Stimulated activated CD8-positive, alpha-beta memory T cell treated with anti-CD3 and anti-CD28 coated beads, Interleukin-12 subunit alpha, Interleukin-12 subunit beta, amount 100 ng/mL, for 24 hours (primary cell): ENCODE measurements around the gene SORBS1.

ENCODE experiments used
- DNase-seq: peaks from one replicate; pipeline ENCODE4 v3.0.0-alpha.2; 2020; ENCODE audit errors: extremely low read depth

SORBS1 gene

GRCh38 chr10:95565336-95565735, 4.2 kb upstream of the SORBS1 start:
- no peak for DNase-seq

GRCh38 chr10:95564291-95564690, 3.1 kb upstream of the SORBS1 start:
- no peak for DNase-seq

GRCh38 chr10:95562341-95562965, 1.3 kb upstream of the SORBS1 start:
- no peak for DNase-seq

- no peak for DNase-seq
These were observed 650 bp upstream of the SORBS1 start for GRCh38 chr10:95561864-95562177.

GRCh38 chr10:95560278-95561176, 644 bp downstream of the SORBS1 start:
- DNase-seq, result no peak

- DNase-seq, result no peak
These were observed 1.3 kb downstream of the SORBS1 start for GRCh38 chr10:95559896-95560277.

GRCh38 chr10:95559471-95559870, 1.7 kb downstream of the SORBS1 start:
- DNase-seq, result no peak

GRCh38 chr10:95558593-95559320, 2.4 kb downstream of the SORBS1 start:
- no peak for DNase-seq

GRCh38 chr10:95556994-95557767, 4.0 kb downstream of the SORBS1 start:
- DNase-seq, result no peak

- no peak for DNase-seq
These were observed 7.5 kb downstream of the SORBS1 start for GRCh38 chr10:95553674-95554073.

GRCh38 chr10:95552679-95553342, 8.4 kb downstream of the SORBS1 start:
- no peak for DNase-seq

- no peak for DNase-seq
These were observed 11.0 kb downstream of the SORBS1 start for GRCh38 chr10:95550073-95550672.

GRCh38 chr10:95547791-95548435, 13.3 kb downstream of the SORBS1 start:
- DNase-seq, result no peak

- no peak for DNase-seq
These were observed 14.0 kb downstream of the SORBS1 start for GRCh38 chr10:95547197-95547596.

GRCh38 chr10:95545981-95546380, 15.2 kb downstream of the SORBS1 start:
- DNase-seq, result no peak

- DNase-seq, result no peak
These were observed 16.2 kb downstream of the SORBS1 start for GRCh38 chr10:95544783-95545500.

GRCh38 chr10:95543459-95543858, 17.7 kb downstream of the SORBS1 start:
- DNase-seq, result no peak

GRCh38 chr10:95542761-95543160, 18.4 kb downstream of the SORBS1 start:
- DNase-seq, result no peak

GRCh38 chr10:95542330-95542729, 18.8 kb downstream of the SORBS1 start:
- no peak for DNase-seq

GRCh38 chr10:95540514-95541052, 20.6 kb downstream of the SORBS1 start:
- no peak for DNase-seq
